Tibial nerve (tissue), 4 donors: ENCODE results near the gene POLA1. TPM values are rescaled to one million over a fixed set of nuclear protein-coding genes. Genes with fewer than 3 reads are reported as not detected.

ENCODE experiments used
- DNase-seq, 2 donors: peaks; one replicate each; pipeline ENCODE4 v3.0.0-alpha.2; 2019; ENCODE audit warnings: low spot score in 2 of 2
- H3K27ac ChIP-seq, 4 donors: fragments of 200-600 bp; sonication (generic) in 3 of 4; one replicate each; pipeline ENCODE4 v1.5.1; 2017 to 2019; ENCODE audit warnings: mild to moderate bottlenecking in 1 of 4
- H3K27me3 ChIP-seq, 2 donors: fragments of 200-600 bp; sonication (generic) in 1 of 2; one replicate each; pipeline versions ENCODE4 v1.5.1 to v1.6.0; 2017 to 2019
- H3K36me3 ChIP-seq, 3 donors: fragments of 200-600 bp; sonication (generic); one replicate each; pipeline ENCODE4 v1.5.1; 2018 to 2019
- H3K4me1 ChIP-seq, 4 donors: fragments of 200-600 bp; sonication (generic) in 3 of 4; one replicate each; pipeline ENCODE4 v1.5.1; 2017 to 2019
- H3K4me3 ChIP-seq, 4 donors: fragments of 200-600 bp; sonication (generic) in 3 of 4; one replicate each; pipeline ENCODE4 v1.5.1; 2017 to 2019; ENCODE audit warnings: mild to moderate bottlenecking in 1 of 4, moderate library complexity in 1 of 4
- H3K9me3 ChIP-seq, 4 donors: fragments of 200-600 bp; sonication (generic) in 3 of 4; one replicate each; pipeline ENCODE4 v1.5.1; 2017 to 2019
- CTCF ChIP-seq, 5 experiments: fragments of 200-600 bp in 3 of 5; fragments of 450-650 bp in 2 of 5; sonication (generic) in 3 of 5; IDR thresholded peaks; one replicate each; pipeline ENCODE4 v1.5.1; 2016 to 2019; ENCODE audit warnings: antibody characterized with exemption in 5 of 5, mild to moderate bottlenecking in 3 of 5, moderate library complexity in 2 of 5
- EP300 ChIP-seq, 2 donors: sonication (generic); formaldehyde crosslinking; IDR thresholded peaks; one replicate each; pipeline ENCODE4 v1.6.1; 2017; ENCODE audit warnings: antibody characterized with exemption in 2 of 2, mild to moderate bottlenecking in 1 of 2
- POLR2A ChIP-seq, 2 donors: fragments of 450-650 bp; IDR thresholded peaks; one replicate each; pipeline ENCODE4 v1.6.1; 2017; ENCODE audit warnings: antibody characterized with exemption in 2 of 2, mild to moderate bottlenecking in 2 of 2, moderate library complexity in 2 of 2
- WGBS, 2 donors: methylation state at CpG; one replicate each; pipeline ENCODE4 v1.1.5; 2018; 5-methylcytosine and 5-hydroxymethylcytosine counted together
- total RNA-seq, 4 donors: library from RNA; depleted of rRNA; stranded (reverse); fragments of >200 nt; gene quantifications; one replicate each; pipeline ENCODE4 v1.1.0, GENCODE V29; 2016

POLA1 gene
- total RNA-seq, 4 donors from 2014 or later = 8.6 to 27.8 (median 13.7) TPM

- H3K9me3 ChIP-seq = no peaks in the 10 kb centered on the region
- no peak overlapping the region for H3K27ac ChIP-seq
- no peaks in the 10 kb centered on the region for H3K36me3 ChIP-seq
- no peaks in the 10 kb centered on the region for H3K4me1 ChIP-seq
- TF ChIP-seq POLR2A (IDR thresholded peaks at IDR 0.05) = no peak
- no peak for TF ChIP-seq CTCF (IDR thresholded peaks at IDR 0.05)
- TF ChIP-seq EP300 (IDR thresholded peaks at IDR 0.05) = no peak
- H3K27me3 ChIP-seq = peaks cover 0 to 52% of the 10 kb centered on the region in 2 donors
- DNase-seq = no peak
- H3K4me3 ChIP-seq = no peak overlapping the region
- WGBS, 2 donors = 52 to 60% methylated on average over 6 of the region's 6 CpGs
These were observed 332.9 kb downstream of the POLA1 start for GRCh38 chrX:25026576-25026975.

GRCh38 chrX:25028726-25029125 lies 335.0 kb downstream of the POLA1 start:
- Histone ChIP-seq H3K27ac (no peak overlapping the region), H3K4me3 (no peak overlapping the region), H3K9me3 (no peaks in the 10 kb centered on the region), H3K27me3 (peaks cover 0 to 31% of the 10 kb centered on the region in 2 donors), H3K4me1 (no peaks in the 10 kb centered on the region), H3K36me3 (no peaks in the 10 kb centered on the region)
- 39 to 66% methylated on average over 7 of the region's 7 CpGs for WGBS, 2 donors
- TF ChIP-seq POLR2A (IDR thresholded peaks at IDR 0.05) = no peak
- TF ChIP-seq CTCF (IDR thresholded peaks at IDR 0.05) = no peak
- TF ChIP-seq EP300 (IDR thresholded peaks at IDR 0.05) = no peak
- no peak for DNase-seq

GRCh38 chrX:25029288-25029825 lies 335.6 kb downstream of the POLA1 start:
- Histone ChIP-seq H3K27ac (no peak overlapping the region), H3K36me3 (no peaks in the 10 kb centered on the region), H3K4me3 (no peak overlapping the region), H3K4me1 (no peaks in the 10 kb centered on the region), H3K9me3 (no peaks in the 10 kb centered on the region), H3K27me3 (peaks cover 0 to 25% of the 10 kb centered on the region in 2 donors)
- no peak for TF ChIP-seq CTCF (IDR thresholded peaks at IDR 0.05)
- no peak for TF ChIP-seq POLR2A (IDR thresholded peaks at IDR 0.05)
- no peak for TF ChIP-seq EP300 (IDR thresholded peaks at IDR 0.05)
- no peak for DNase-seq
- 85 to 86% methylated on average over 11 to 16 of the region's 16 CpGs for WGBS, 2 donors

- no peak for TF ChIP-seq CTCF (IDR thresholded peaks at IDR 0.05)
- no peak for TF ChIP-seq POLR2A (IDR thresholded peaks at IDR 0.05)
- H3K36me3 ChIP-seq = no peaks in the 10 kb centered on the region
- H3K27ac ChIP-seq = no peak overlapping the region
- no peaks in the 10 kb centered on the region for H3K4me1 ChIP-seq
- no peak overlapping the region for H3K4me3 ChIP-seq
- WGBS, 2 donors = 73 to 85% methylated on average over 3 of the region's 3 CpGs
- no peaks in the 10 kb centered on the region for H3K9me3 ChIP-seq
- no peak for DNase-seq
- no peaks in the 10 kb centered on the region for H3K27me3 ChIP-seq
These were observed 341.2 kb downstream of the POLA1 start for GRCh38 chrX:25034889-25035288.

GRCh38 chrX:25039036-25039435 lies 345.3 kb downstream of the POLA1 start:
- Histone ChIP-seq H3K9me3 (no peaks in the 10 kb centered on the region), H3K4me1 (no peaks in the 10 kb centered on the region), H3K27me3 (no peaks in the 10 kb centered on the region), H3K27ac (no peak overlapping the region), H3K4me3 (no peak overlapping the region), H3K36me3 (no peaks in the 10 kb centered on the region)
- 86 to 96% methylated on average over 6 to 10 of the region's 10 CpGs for WGBS, 2 donors
- no peak for DNase-seq
- TF ChIP-seq CTCF (IDR thresholded peaks at IDR 0.05) (no peak), EP300 (IDR thresholded peaks at IDR 0.05) (no peak), POLR2A (IDR thresholded peaks at IDR 0.05) (no peak)
